WTC11 (cell line): ENCODE measurements around the gene LCORL. TPM values are rescaled to one million over a fixed set of nuclear protein-coding genes. Genes with fewer than 3 reads are reported as not detected.

Source experiments
- AFF4 ChIP-seq: sonication (generic); formaldehyde crosslinking; IDR thresholded peaks from 2 replicates; pipeline ENCODE4 v1.8.1; 2023; ENCODE audit warnings: mild to moderate bottlenecking, missing genetic modification reagents, borderline replicate concordance
- ARID4B ChIP-seq: sonication (generic); formaldehyde crosslinking; IDR thresholded peaks from 2 replicates; pipeline ENCODE4 v1.8.0; 2023; ENCODE audit warnings: missing genetic modification reagents, mild to moderate bottlenecking, borderline replicate concordance
- CBFB ChIP-seq: sonication (generic); formaldehyde crosslinking; IDR thresholded peaks from 2 replicates; pipeline ENCODE4 v1.8.1; 2022; ENCODE audit warnings: mild to moderate bottlenecking, low read depth, missing genetic modification reagents
- E2F5 ChIP-seq: sonication (generic); formaldehyde crosslinking; IDR thresholded peaks from 2 replicates; pipeline ENCODE4 v1.8.1; 2022; ENCODE audit warnings: mild to moderate bottlenecking, moderate library complexity, missing genetic modification reagents
- HMGXB4 ChIP-seq: sonication (generic); formaldehyde crosslinking; IDR thresholded peaks from 2 replicates; pipeline ENCODE4 v1.8.1; 2023; ENCODE audit warnings: mild to moderate bottlenecking, moderate library complexity, missing genetic modification reagents
- MAX ChIP-seq: sonication (generic); formaldehyde crosslinking; IDR thresholded peaks from 2 replicates; pipeline ENCODE4 v1.8.0; 2022; ENCODE audit warnings: mild to moderate bottlenecking, missing genetic modification reagents
- MLX ChIP-seq: sonication (generic); formaldehyde crosslinking; IDR thresholded peaks from 2 replicates; pipeline ENCODE4 v1.8.1; 2023; ENCODE audit warnings: mild to moderate bottlenecking, missing genetic modification reagents, moderate library complexity
- MYBL2 ChIP-seq: sonication (generic); formaldehyde crosslinking; IDR thresholded peaks from 2 replicates; pipeline ENCODE4 v1.8.1; 2023; ENCODE audit warnings: mild to moderate bottlenecking, moderate library complexity, missing genetic modification reagents
- ZBTB21 ChIP-seq: sonication (generic); formaldehyde crosslinking; IDR thresholded peaks from 2 replicates; pipeline ENCODE4 v1.8.1; 2023; ENCODE audit warnings: mild to moderate bottlenecking, missing genetic modification reagents, borderline replicate concordance
- ZNF121 ChIP-seq: sonication (generic); formaldehyde crosslinking; IDR thresholded peaks from 2 replicates; pipeline ENCODE4 v1.8.0; 2023; ENCODE audit warnings: missing genetic modification reagents
- ZNF232 ChIP-seq: sonication (generic); formaldehyde crosslinking; IDR thresholded peaks from 2 replicates; pipeline ENCODE4 v1.8.0; 2022; ENCODE audit warnings: mild to moderate bottlenecking, missing genetic modification reagents
- ZNF281 ChIP-seq: sonication (generic); formaldehyde crosslinking; IDR thresholded peaks from 2 replicates; pipeline ENCODE4 v1.8.0; 2023; ENCODE audit warnings: mild to moderate bottlenecking, missing genetic modification reagents
- ZNF425 ChIP-seq: fragments of 250-450 bp; sonication (Bioruptor Pico); conservative IDR thresholded peaks from 2 replicates; pipeline ENCODE4 v1.9.0; 2021; ENCODE audit warnings: mild to moderate bottlenecking
- ZNF512 ChIP-seq: sonication (generic); formaldehyde crosslinking; IDR thresholded peaks from 2 replicates; pipeline ENCODE4 v1.8.1; 2022; ENCODE audit warnings: missing genetic modification reagents, borderline replicate concordance
- total RNA-seq: library from RNA; stranded (reverse); gene quantifications from 3 replicates; pipeline ENCODE4 v1.2.3, GENCODE V29; 2021
- TF ChIP-seq, protein P1 (sequence below): sonication (generic); formaldehyde crosslinking; IDR thresholded peaks from 2 replicates; pipeline ENCODE4 v1.8.0; 2022; ENCODE audit warnings: mild to moderate bottlenecking, missing genetic modification reagents

The LCORL gene
- total RNA-seq, 1 experiment from 2014 or later: 19.9 TPM

GRCh38 chr4:17810260-17811077, 211.1 kb downstream of the LCORL start, which contains the start of the genes DCAF16 and NCAPG (continued):
- TF ChIP-seq E2F5 (CRISPR knock-in tag) (peak; percentile 99), ZNF425 (CRISPR knock-in tag) (no peak), ZBTB21 (CRISPR knock-in tag) (peak; percentile 63; the same call in 1 of the 2 replicates), MLX (CRISPR knock-in tag) (0 out of 2 replicates have a peak, but pooled peaks have one; percentile 33), ZNF281 (peak; percentile 57; the same call in 1 of the 2 replicates), HMGXB4 (CRISPR knock-in tag) (peak; percentile 90), ZNF512 (CRISPR knock-in tag) (no peak), ZNF121 (CRISPR knock-in tag) (no peak), ARID4B (CRISPR knock-in tag) (peak; percentile 92; the same call in 1 of the 2 replicates), AFF4 (CRISPR knock-in tag) (0 out of 2 replicates have a peak, but pooled peaks have one; percentile 70), CBFB (CRISPR knock-in tag) (no peak), MAX (CRISPR knock-in tag) (peak; percentile 92), MYBL2 (CRISPR knock-in tag) (peak; percentile 99), ZNF232 (CRISPR knock-in tag) (peak; percentile 62; the same call in 1 of the 2 replicates)
- TF ChIP-seq, protein P1, sequence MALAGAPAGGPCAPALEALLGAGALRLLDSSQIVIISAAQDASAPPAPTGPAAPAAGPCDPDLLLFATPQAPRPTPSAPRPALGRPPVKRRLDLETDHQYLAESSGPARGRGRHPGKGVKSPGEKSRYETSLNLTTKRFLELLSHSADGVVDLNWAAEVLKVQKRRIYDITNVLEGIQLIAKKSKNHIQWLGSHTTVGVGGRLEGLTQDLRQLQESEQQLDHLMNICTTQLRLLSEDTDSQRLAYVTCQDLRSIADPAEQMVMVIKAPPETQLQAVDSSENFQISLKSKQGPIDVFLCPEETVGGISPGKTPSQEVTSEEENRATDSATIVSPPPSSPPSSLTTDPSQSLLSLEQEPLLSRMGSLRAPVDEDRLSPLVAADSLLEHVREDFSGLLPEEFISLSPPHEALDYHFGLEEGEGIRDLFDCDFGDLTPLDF: peak; percentile 90; the same call in 1 of the 2 replicates
